Upper lobe of left lung (tissue), 6 donors: ENCODE results near the gene CLCN2. TPM values are rescaled to one million over a fixed set of nuclear protein-coding genes. Genes with fewer than 3 reads are reported as not detected.
A peak's percentile ranks its signal among the peaks of the same experiment; 100 is the strongest.

Experiments
- ATAC-seq, 2 donors: fragments of 200-7000 bp; cut with Tn5 transposase; one replicate each; pipeline ENCODE4 v1.9.1; 2022; ENCODE audit warnings: mild to moderate bottlenecking in 2 of 2, moderate library complexity in 2 of 2; ENCODE audit not compliant: low FRiP score in 2 of 2
- DNase-seq, 2 donors: peaks; one replicate each; pipeline ENCODE4 v3.0.0-alpha.2; 2019 to 2020
- H3K27ac ChIP-seq, 4 donors: fragments of 200-600 bp; sonication (generic); one replicate each; pipeline ENCODE4 v1.5.1; 2016 to 2019
- H3K27me3 ChIP-seq, 4 donors: fragments of 200-600 bp; sonication (generic); one replicate each; pipeline ENCODE4 v1.5.1; 2017 to 2019
- H3K36me3 ChIP-seq, 4 donors: fragments of 200-600 bp; sonication (generic); one replicate each; pipeline ENCODE4 v1.5.1; 2016 to 2019
- H3K4me1 ChIP-seq, 4 donors: fragments of 200-600 bp; sonication (generic); one replicate each; pipeline ENCODE4 v1.5.1; 2018 to 2019
- H3K4me3 ChIP-seq, 4 donors: fragments of 200-600 bp; sonication (generic); one replicate each; pipeline ENCODE4 v1.5.1; 2017 to 2019; ENCODE audit warnings: mild to moderate bottlenecking in 2 of 4, moderate library complexity in 1 of 4
- H3K9me3 ChIP-seq, 4 donors: fragments of 200-600 bp; sonication (generic); one replicate each; pipeline ENCODE4 v1.5.1; 2018 to 2019
- EP300 ChIP-seq, 4 donors: sonication (generic); formaldehyde crosslinking; IDR thresholded peaks; one replicate each; pipeline ENCODE4 v1.5.1; 2017; ENCODE audit warnings: antibody characterized with exemption in 4 of 4, control low read depth in 2 of 4
- POLR2A ChIP-seq, 4 donors: fragments of 450-650 bp; IDR thresholded peaks; one replicate each; pipeline ENCODE4 v1.5.1; 2016 to 2017; ENCODE audit warnings: antibody characterized with exemption in 4 of 4, mild to moderate bottlenecking in 2 of 4
- POLR2AphosphoS5 ChIP-seq, 2 donors: sonication (generic); formaldehyde crosslinking; IDR thresholded peaks; one replicate each; pipeline ENCODE4 v1.5.1; 2017; ENCODE audit warnings: antibody characterized with exemption in 2 of 2
- WGBS, 2 donors: methylation state at CpG; one replicate each; pipeline ENCODE4 v1.1.5; 2017 to 2018; 5-methylcytosine and 5-hydroxymethylcytosine counted together
- total RNA-seq, 6 donors: library from RNA; depleted of rRNA in 4 of 6; stranded (reverse); fragments of >200 nt in 4 of 6; gene quantifications; one replicate each; pipeline versions ENCODE4 v1.1.0 to v1.2.1, GENCODE V29; 2016 to 2021
- TF ChIP-seq, protein P1 (sequence below), 6 experiments: fragments of 450-650 bp in 4 of 6; fragments of 200-600 bp in 2 of 6; sonication (generic) in 2 of 6; IDR thresholded peaks; one replicate each; pipeline ENCODE4 v1.5.1; 2016 to 2019; ENCODE audit warnings: antibody characterized with exemption in 6 of 6
- donor health status: DM: no; HTN: no; CAD: no; lungs with moderate emphysema.
- donor health status: DM: no; HTN: yes; CAD: no; lungs with severe emphysema.

Gene CLCN2
- total RNA-seq, 6 donors from 2014 or later = 3.0 to 14.7 (median 5.3) TPM

DNA sequence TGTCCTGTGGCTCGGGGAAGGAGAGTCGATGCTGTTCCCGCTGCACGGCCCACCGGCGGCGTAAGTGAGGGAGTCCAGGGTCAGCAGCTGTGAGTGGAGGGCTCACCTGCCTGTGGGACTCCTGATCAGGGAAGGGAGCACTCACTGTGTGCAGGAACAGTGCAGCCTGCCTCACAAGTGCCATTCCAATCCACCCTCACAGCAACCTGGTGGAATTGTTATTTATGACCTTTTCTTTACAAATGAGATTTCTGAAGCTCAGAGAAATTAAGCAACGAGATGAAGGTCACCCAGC lies 27.5 kb upstream of the CLCN2 start:
- Histone ChIP-seq H3K27me3 (no peaks in the 10 kb centered on the region), H3K27ac (no peak overlapping the region), H3K9me3 (no peaks in the 10 kb centered on the region), H3K4me3 (no peak overlapping the region), H3K36me3 (no peaks in the 10 kb centered on the region), H3K4me1 (no peaks in the 10 kb centered on the region)
- DNase-seq (no peak), ATAC-seq (no peak)
- 80 to 82% methylated on average over 5 of the region's 8 CpGs for WGBS, 2 donors
- TF ChIP-seq POLR2AphosphoS5 (IDR thresholded peaks at IDR 0.05) = no peak
- TF ChIP-seq, protein P1, sequence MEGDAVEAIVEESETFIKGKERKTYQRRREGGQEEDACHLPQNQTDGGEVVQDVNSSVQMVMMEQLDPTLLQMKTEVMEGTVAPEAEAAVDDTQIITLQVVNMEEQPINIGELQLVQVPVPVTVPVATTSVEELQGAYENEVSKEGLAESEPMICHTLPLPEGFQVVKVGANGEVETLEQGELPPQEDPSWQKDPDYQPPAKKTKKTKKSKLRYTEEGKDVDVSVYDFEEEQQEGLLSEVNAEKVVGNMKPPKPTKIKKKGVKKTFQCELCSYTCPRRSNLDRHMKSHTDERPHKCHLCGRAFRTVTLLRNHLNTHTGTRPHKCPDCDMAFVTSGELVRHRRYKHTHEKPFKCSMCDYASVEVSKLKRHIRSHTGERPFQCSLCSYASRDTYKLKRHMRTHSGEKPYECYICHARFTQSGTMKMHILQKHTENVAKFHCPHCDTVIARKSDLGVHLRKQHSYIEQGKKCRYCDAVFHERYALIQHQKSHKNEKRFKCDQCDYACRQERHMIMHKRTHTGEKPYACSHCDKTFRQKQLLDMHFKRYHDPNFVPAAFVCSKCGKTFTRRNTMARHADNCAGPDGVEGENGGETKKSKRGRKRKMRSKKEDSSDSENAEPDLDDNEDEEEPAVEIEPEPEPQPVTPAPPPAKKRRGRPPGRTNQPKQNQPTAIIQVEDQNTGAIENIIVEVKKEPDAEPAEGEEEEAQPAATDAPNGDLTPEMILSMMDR (IDR thresholded peaks at IDR 0.05) = no peak
- TF ChIP-seq POLR2A (IDR thresholded peaks at IDR 0.05) = no peak
- no peak for TF ChIP-seq EP300 (IDR thresholded peaks at IDR 0.05)

DNA sequence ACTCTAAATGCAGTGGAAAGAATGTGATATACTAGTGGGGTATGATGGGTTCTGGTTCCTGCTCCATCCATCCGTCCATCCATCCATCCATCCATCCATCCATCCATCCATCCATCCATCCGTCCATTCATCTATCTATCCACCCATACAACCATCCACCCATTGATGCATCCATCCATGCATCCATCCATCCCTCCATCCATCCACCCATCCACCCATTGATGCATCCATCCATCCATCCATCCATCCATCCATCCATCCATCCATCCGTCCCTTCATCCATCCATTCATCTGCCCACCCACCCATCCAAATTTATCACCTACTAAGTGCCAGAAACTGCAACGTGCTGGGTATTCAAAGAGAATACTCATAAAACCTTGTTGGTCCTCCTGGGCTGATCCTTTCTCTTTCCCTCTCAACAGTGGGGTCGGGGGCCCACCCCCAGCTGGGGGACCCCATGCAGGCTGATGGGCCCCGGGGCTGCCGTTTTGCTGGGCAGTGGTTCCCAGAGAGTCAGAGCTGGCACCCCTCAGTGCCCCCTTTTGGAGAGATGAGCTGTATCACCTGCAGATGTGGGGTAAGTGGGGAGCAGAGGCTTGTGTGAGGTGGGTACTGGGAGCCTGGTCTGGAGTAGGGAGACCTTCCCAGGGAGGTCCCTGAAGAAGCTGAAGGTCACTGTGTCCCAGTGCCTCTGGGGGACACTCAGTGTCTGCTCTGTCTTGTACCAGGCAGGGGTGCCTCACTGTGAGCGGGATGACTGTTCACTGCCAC lies 26.9 kb upstream of the CLCN2 start:
- Histone ChIP-seq H3K27me3 (no peaks in the 10 kb centered on the region), H3K9me3 (no peaks in the 10 kb centered on the region), H3K27ac (no peak overlapping the region), H3K4me3 (no peak overlapping the region), H3K4me1 (no peaks in the 10 kb centered on the region), H3K36me3 (no peaks in the 10 kb centered on the region)
- DNase-seq (no peak), ATAC-seq (no peak)
- no peak for TF ChIP-seq EP300 (IDR thresholded peaks at IDR 0.05)
- no peak for TF ChIP-seq POLR2AphosphoS5 (IDR thresholded peaks at IDR 0.05)
- WGBS, 2 donors = 72 to 75% methylated on average over 8 of the region's 8 CpGs

DNA sequence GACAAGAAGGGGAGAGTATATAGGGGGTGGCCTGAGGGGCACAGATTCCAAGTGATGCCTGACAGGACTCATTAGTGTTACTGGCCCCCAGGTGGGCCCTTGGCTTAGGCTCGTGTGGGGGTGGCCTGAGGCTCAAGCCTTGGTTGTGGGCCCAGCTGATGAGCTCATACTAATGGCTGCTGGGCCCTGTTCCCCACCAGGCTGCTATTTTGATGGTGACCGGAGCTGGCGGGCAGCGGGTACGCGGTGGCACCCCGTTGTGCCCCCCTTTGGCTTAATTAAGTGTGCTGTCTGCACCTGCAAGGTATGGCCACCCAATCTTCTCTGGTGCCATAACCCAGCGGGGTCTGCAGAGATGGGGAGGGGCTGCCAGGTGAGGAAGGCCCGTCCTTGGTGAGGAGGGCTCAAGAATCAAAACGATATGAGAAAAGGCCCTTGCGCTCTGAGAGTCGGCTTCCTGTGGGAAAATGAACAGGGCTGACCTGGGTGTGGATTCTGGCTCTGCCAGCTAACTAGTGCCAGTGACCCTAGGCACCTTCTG lies 25.8 kb upstream of the CLCN2 start:
- Histone ChIP-seq H3K4me1 (no peaks in the 10 kb centered on the region), H3K36me3 (no peaks in the 10 kb centered on the region), H3K4me3 (no peak overlapping the region), H3K27ac (no peak overlapping the region), H3K27me3 (no peaks in the 10 kb centered on the region), H3K9me3 (no peaks in the 10 kb centered on the region)
- no peak for TF ChIP-seq EP300 (IDR thresholded peaks at IDR 0.05)
- no peak for TF ChIP-seq POLR2A (IDR thresholded peaks at IDR 0.05)
- TF ChIP-seq POLR2AphosphoS5 (IDR thresholded peaks at IDR 0.05) = no peak
- TF ChIP-seq, protein P1 (IDR thresholded peaks at IDR 0.05) = no peak
- DNase-seq = no peak
- 89 to 90% methylated on average over 5 to 12 of the region's 12 CpGs for WGBS, 2 donors
- ATAC-seq = no peak

DNA sequence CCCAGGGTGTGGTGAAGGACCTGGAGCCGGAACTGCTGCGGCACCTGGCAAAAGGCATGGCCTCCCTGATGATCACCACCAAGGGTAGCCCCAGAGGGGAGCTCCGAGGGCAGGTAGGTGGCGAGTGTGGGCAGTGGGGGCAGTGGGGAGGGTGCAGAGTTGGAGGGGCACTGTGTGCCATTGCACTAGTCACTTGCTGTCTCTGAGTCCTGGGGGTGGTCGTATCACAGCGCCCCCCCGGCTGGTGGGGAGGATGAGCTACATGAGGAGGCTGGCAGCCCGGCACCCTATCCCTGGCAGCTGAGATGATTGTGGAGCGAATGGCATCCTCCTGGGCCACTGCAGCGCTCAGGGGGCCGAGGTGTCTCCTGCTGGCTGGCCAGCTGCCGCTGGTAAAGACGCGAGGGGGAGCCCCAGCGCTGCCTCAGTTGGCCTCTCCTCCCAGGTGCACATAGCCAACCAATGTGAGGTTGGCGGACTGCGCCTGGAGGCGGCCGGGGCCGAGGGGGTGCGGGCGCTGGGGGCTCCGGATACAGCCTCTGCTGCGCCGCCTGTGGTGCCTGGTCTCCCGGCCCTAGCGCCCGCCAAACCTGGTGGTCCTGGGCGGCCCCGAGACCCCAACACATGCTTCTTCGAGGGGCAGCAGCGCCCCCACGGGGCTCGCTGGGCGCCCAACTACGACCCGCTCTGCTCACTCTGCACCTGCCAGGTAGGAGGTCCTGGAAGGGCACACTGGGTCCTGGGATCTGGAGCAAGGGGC lies 24.8 kb upstream of the CLCN2 start:
- DNase-seq = peak in 1 of 2 donors; percentile 76
- ATAC-seq = no peak
- H3K4me1 ChIP-seq = peaks cover 4 to 8% (median 6%) of the 10 kb centered on the region in 4 donors
- H3K27ac ChIP-seq = no peak overlapping the region
- H3K36me3 ChIP-seq = no peaks in the 10 kb centered on the region
- peaks cover 0 to 8% (median 4%) of the 10 kb centered on the region in 4 donors for H3K27me3 ChIP-seq
- TF ChIP-seq POLR2A (IDR thresholded peaks at IDR 0.05) (no peak), POLR2AphosphoS5 (IDR thresholded peaks at IDR 0.05) (no peak), EP300 (IDR thresholded peaks at IDR 0.05) (no peak)
- TF ChIP-seq, protein P1 (IDR thresholded peaks at IDR 0.05) = no peak
- no peaks in the 10 kb centered on the region for H3K9me3 ChIP-seq
- 59 to 61% methylated on average over 19 to 24 of the region's 37 CpGs for WGBS, 2 donors
- H3K4me3 ChIP-seq = no peak overlapping the region

DNA sequence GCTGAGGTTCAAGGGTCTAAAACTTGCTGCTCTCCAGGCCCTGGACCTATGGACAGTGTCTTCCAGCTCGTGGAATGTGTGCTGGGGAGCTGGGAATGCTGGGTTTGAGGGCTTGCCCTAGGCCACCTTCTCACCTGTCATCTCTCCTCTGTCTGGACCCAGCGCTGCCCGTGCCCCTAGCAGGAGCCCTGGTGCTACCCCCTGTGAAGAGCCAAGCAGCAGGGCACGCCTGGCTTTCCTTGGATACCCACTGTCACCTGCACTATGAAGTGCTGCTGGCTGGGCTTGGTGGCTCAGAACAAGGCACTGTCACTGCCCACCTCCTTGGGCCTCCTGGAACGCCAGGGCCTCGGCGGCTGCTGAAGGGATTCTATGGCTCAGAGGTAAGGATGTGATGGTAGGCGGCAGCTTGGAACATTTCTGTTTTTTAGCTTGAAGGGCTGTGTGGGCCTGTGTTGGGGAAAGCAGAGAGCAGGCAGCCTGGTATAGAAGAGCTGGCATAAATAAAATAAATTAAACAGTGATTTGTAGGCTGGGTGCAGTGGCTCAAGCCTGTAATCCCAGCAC lies 23.5 kb upstream of the CLCN2 start:
- no peaks in the 10 kb centered on the region for H3K36me3 ChIP-seq
- H3K27me3 ChIP-seq = peaks cover 0 to 20% (median 9%) of the 10 kb centered on the region in 4 donors
- DNase-seq (no peak), ATAC-seq (no peak)
- H3K4me1 ChIP-seq = peaks cover 11 to 20% (median 14%) of the 10 kb centered on the region in 4 donors
- H3K27ac ChIP-seq = no peak overlapping the region
- H3K9me3 ChIP-seq = no peaks in the 10 kb centered on the region
- TF ChIP-seq POLR2A (IDR thresholded peaks at IDR 0.05) = no peak
- no peak for TF ChIP-seq POLR2AphosphoS5 (IDR thresholded peaks at IDR 0.05)
- no peak for TF ChIP-seq EP300 (IDR thresholded peaks at IDR 0.05)
- TF ChIP-seq, protein P1 (IDR thresholded peaks at IDR 0.05) = no peak
- 80 to 90% methylated on average over 5 to 8 of the region's 8 CpGs for WGBS, 2 donors
- H3K4me3 ChIP-seq = no peak overlapping the region
